IMR-90 (cell line): ENCODE data around the gene WDR48. TPM values are rescaled to one million over a fixed set of nuclear protein-coding genes. Genes with fewer than 3 reads are reported as not detected.

ENCODE experiments used
- ATAC-seq: fragments of 200-7000 bp; cut with Tn5 transposase; 2 replicates; pipeline ENCODE4 v1.9.1; 2020; ENCODE audit warnings: low read depth, mild to moderate bottlenecking, moderate library complexity
- BruUV-seq: library from RNA; stranded (reverse); fragments of 400-500 nt; replicated peaks from 2 replicates; lab custom pipeline; 2021; lab: Mats Ljungman, UMichigan
- CTCF ChIA-PET: fragments of 300-600 bp; formaldehyde crosslinking; extraction: SDS; loops from one replicate; lab custom pipeline; 2021; ENCODE audit warnings: antibody characterized with exemption; lab: Yijun Ruan, JAX
- POLR2A ChIA-PET: fragments of 300-600 bp; sonication (Branson Sonifier 250); formaldehyde crosslinking; loops from one replicate; lab custom pipeline; 2022; ENCODE audit warnings: antibody characterized with exemption; ENCODE audit not compliant: unreplicated experiment; lab: Charles Lee
- DNase-seq: peaks from one replicate; pipeline ENCODE4 v3.0.0; 2013
- H2AFZ ChIP-seq: replicated peaks from 2 replicates; pipeline ENCODE3; 2013; ENCODE audit warnings: low read length, mild to moderate bottlenecking; ENCODE audit not compliant: poor library complexity
- H2AK5ac ChIP-seq: 2 replicates; pipeline ENCODE4 v1.6.1; 2013; ENCODE audit warnings: low read depth, low read length, inconsistent platforms
- H2AK9ac ChIP-seq: replicated peaks from 2 replicates; pipeline ENCODE3; 2013; ENCODE audit warnings: mild to moderate bottlenecking, low read depth, low read length, moderate library complexity; ENCODE audit not compliant: poor library complexity
- H2BK120ac ChIP-seq: 2 replicates; pipeline ENCODE4 v1.6.1; 2013; ENCODE audit warnings: low read depth, low read length, inconsistent platforms
- H2BK15ac ChIP-seq: 3 replicates; pipeline ENCODE4 v1.6.1; 2013; ENCODE audit warnings: low read depth, low read length, inconsistent platforms
- H2BK20ac ChIP-seq: 2 replicates; pipeline ENCODE4 v1.6.1; 2013; ENCODE audit warnings: low read depth, mild to moderate bottlenecking, inconsistent platforms, low read length, moderate library complexity
- H2BK5ac ChIP-seq: 2 replicates; pipeline ENCODE4 v1.6.1; 2013; ENCODE audit warnings: mild to moderate bottlenecking, low read depth, low read length, inconsistent platforms; ENCODE audit not compliant: poor library complexity, severe bottlenecking
- H3K14ac ChIP-seq: replicated peaks from 2 replicates; pipeline ENCODE4 v1.6.1; 2013; ENCODE audit warnings: low read depth, low read length, inconsistent platforms
- H3K18ac ChIP-seq: 2 replicates; pipeline ENCODE4 v1.6.1; 2013; ENCODE audit warnings: low read depth, low read length, control low read depth
- H3K23ac ChIP-seq: 2 replicates; pipeline ENCODE4 v1.6.1; 2013; ENCODE audit warnings: low read depth, low read length, inconsistent platforms
- H3K27ac ChIP-seq: 2 replicates; pipeline ENCODE4 v1.5.1; 2013; ENCODE audit warnings: mild to moderate bottlenecking, control low read depth, low read length; ENCODE audit not compliant: insufficient read depth
- H3K27me3 ChIP-seq: 2 replicates; pipeline ENCODE4 v1.6.1; 2013; ENCODE audit warnings: low read length; ENCODE audit not compliant: control insufficient read depth, insufficient read depth
- H3K36me3 ChIP-seq: 2 replicates; pipeline ENCODE4 v1.6.1; 2013; ENCODE audit warnings: low read length, mixed read lengths; ENCODE audit not compliant: control insufficient read depth, insufficient read depth
- H3K4ac ChIP-seq: 2 replicates; pipeline ENCODE4 v1.6.1; 2013; ENCODE audit warnings: low read depth, low read length, inconsistent platforms
- H3K4me1 ChIP-seq: 2 replicates; pipeline ENCODE4 v1.6.1; 2013; ENCODE audit warnings: low read length, mixed read lengths; ENCODE audit not compliant: control insufficient read depth, insufficient read depth
- H3K4me2 ChIP-seq: 2 replicates; pipeline ENCODE4 v1.6.1; 2013; ENCODE audit warnings: low read depth, mild to moderate bottlenecking, control low read depth, low read length, moderate library complexity
- H3K4me3 ChIP-seq: 2 replicates; pipeline ENCODE4 v1.5.1; 2013; ENCODE audit warnings: low read depth, mild to moderate bottlenecking, control low read depth, low read length, moderate library complexity; ENCODE audit not compliant: insufficient read depth
- H3K56ac ChIP-seq: 2 replicates; pipeline ENCODE4 v1.6.1; 2013; ENCODE audit warnings: low read length, inconsistent platforms; ENCODE audit not compliant: insufficient read depth; ENCODE audit errors: extremely low read depth
- H3K79me1 ChIP-seq, 2 experiments: 2 replicates each; pipeline ENCODE4 v1.6.1; 2013; ENCODE audit warnings: low read length in 2 of 2, inconsistent platforms in 1 of 2, low read depth in 1 of 2
- H3K9ac ChIP-seq: 2 replicates; pipeline ENCODE4 v1.6.1; 2013; ENCODE audit warnings: low read depth, low read length, control low read depth
- H3K9me1 ChIP-seq: 2 replicates; pipeline ENCODE4 v1.6.1; 2013; ENCODE audit warnings: low read length, inconsistent platforms; ENCODE audit not compliant: insufficient read depth
- H3K9me3 ChIP-seq: 2 replicates; pipeline ENCODE4 v1.6.1; 2013; ENCODE audit warnings: low read length; ENCODE audit not compliant: control insufficient read depth, insufficient read depth
- H4K20me1 ChIP-seq: 2 replicates; pipeline ENCODE4 v1.6.1; 2013; ENCODE audit warnings: low read length, inconsistent platforms; ENCODE audit not compliant: insufficient read depth
- H4K5ac ChIP-seq: 2 replicates; pipeline ENCODE4 v1.6.1; 2013; ENCODE audit warnings: mild to moderate bottlenecking, low read depth, low read length, control low read depth
- H4K8ac ChIP-seq, 2 experiments: 2 replicates each; pipeline ENCODE4 v1.6.1; 2013; ENCODE audit warnings: low read depth in 2 of 2, low read length in 2 of 2, control low read depth in 1 of 2, inconsistent platforms in 1 of 2
- H4K91ac ChIP-seq: 2 replicates; pipeline ENCODE4 v1.6.1; 2013; ENCODE audit warnings: low read depth, low read length, inconsistent platforms; ENCODE audit not compliant: insufficient read depth
- MAZ ChIP-seq: IDR thresholded peaks from 2 replicates; pipeline ENCODE4 v1.6.1; 2012; ENCODE audit warnings: low read depth, mild to moderate bottlenecking, low read length, improper control_type of control experiment, moderate library complexity, borderline replicate concordance
- RAD21 ChIP-seq: IDR thresholded peaks from 2 replicates; pipeline ENCODE4 v1.6.1; 2012; ENCODE audit warnings: low read length, improper control_type of control experiment
- RCOR1 ChIP-seq: IDR thresholded peaks from 2 replicates; pipeline ENCODE4 v1.6.1; 2012; ENCODE audit warnings: mild to moderate bottlenecking, low read length, improper control_type of control experiment; ENCODE audit not compliant: insufficient replicate concordance
- USF2 ChIP-seq: fragments of 150-350 bp; IDR thresholded peaks from 2 replicates; pipeline ENCODE4 v1.6.1; 2017; ENCODE audit warnings: mild to moderate bottlenecking, antibody characterized with exemption, low read length, low read depth
- dilution Hi-C: fragments of 300-500 bp; cut with HindIII; formaldehyde crosslinking; loops from one replicate; pipeline ENCODE4 v1.14.3; 2018; ENCODE audit warnings: low sequenced_read_pairs; ENCODE audit not compliant: unreplicated experiment
- in situ Hi-C: fragments of 300-500 bp; cut with MboI; formaldehyde crosslinking; loops from 3 replicates; pipeline ENCODE4 v1.14.3; 2019; ENCODE audit warnings: low sequenced_read_pairs, inconsistent platforms, mixed read lengths
- intact Hi-C: fragments of 100-400 bp; cut with micrococcal nuclease; formaldehyde crosslinking; loops from 2 replicates; pipeline ENCODE4 v1.10.0; 2022
- polyA plus RNA-seq, 3 experiments: library from polyadenylated mRNA; depleted of rRNA; stranded (reverse); fragments of >200 nt; gene quantifications; 2 replicates each; pipeline ENCODE4 v1.2.3, GENCODE V29; 2012; ENCODE audit warnings: low replicate concordance in 1 of 3
- total RNA-seq: library from RNA; depleted of rRNA; stranded (reverse); fragments of >200 nt; gene quantifications from 2 replicates; pipeline ENCODE4 v1.2.3, GENCODE V29; 2012
- TF ChIP-seq, protein P1 (sequence below): conservative IDR thresholded peaks from 2 replicates; pipeline ENCODE4 v1.5.1; 2012; ENCODE audit warnings: mild to moderate bottlenecking, low read depth, low read length, improper control_type of control experiment

WDR48 gene
- total and polyA plus RNA-seq, 2 of the 4 experiments (the other 2 are of a cell fraction) = 14.4 to 41.2 TPM

- H3K36me3 ChIP-seq = no peaks in the 10 kb centered on the region
- H3K23ac ChIP-seq = no peak overlapping the region
- H2BK120ac ChIP-seq = no peak overlapping the region
- in situ Hi-C loops (no loop called here), intact Hi-C loops (no loop called here), dilution Hi-C loops (no loop called here)
- no TSS peak for BruUV-seq
- H4K20me1 ChIP-seq = no peaks in the 10 kb centered on the region
- H2AK5ac ChIP-seq = no peak overlapping the region
- H3K27ac ChIP-seq = no peak overlapping the region
- ATAC-seq (no peak), DNase-seq (no peak)
- H3K9me1 ChIP-seq = no peaks in the 10 kb centered on the region
- no peak overlapping the region for H3K4ac ChIP-seq
- no peak overlapping the region for H2AFZ ChIP-seq
- H3K27me3 ChIP-seq = peaks cover 1% of the 10 kb centered on the region
- no peak overlapping the region for H3K56ac ChIP-seq
- H3K79me1 ChIP-seq = no peaks in the 10 kb centered on the region
- ChIA-PET CTCF (interaction anchor here (0.8 kb wide), 1 partner anchor 22 kb away, joined by 3 read pairs; no protein-coding TSS in a partner anchor), POLR2A (no interaction called here)
- H4K91ac ChIP-seq = no peak overlapping the region
- H4K5ac ChIP-seq = no peak overlapping the region
- no peak overlapping the region for H3K14ac ChIP-seq
- no peak overlapping the region for H3K4me2 ChIP-seq
- H2AK9ac ChIP-seq = no peak overlapping the region
- H3K4me1 ChIP-seq = no peaks in the 10 kb centered on the region
- H3K9ac ChIP-seq = no peak overlapping the region
- no peaks in the 10 kb centered on the region for H3K9me3 ChIP-seq
- no peak overlapping the region for H2BK15ac ChIP-seq
- H2BK20ac ChIP-seq = no peak overlapping the region
- no peak overlapping the region for H3K4me3 ChIP-seq
- TF ChIP-seq RAD21 (no peak), USF2 (no peak), RCOR1 (no peak), MAZ (no peak)
- TF ChIP-seq, protein P1, sequence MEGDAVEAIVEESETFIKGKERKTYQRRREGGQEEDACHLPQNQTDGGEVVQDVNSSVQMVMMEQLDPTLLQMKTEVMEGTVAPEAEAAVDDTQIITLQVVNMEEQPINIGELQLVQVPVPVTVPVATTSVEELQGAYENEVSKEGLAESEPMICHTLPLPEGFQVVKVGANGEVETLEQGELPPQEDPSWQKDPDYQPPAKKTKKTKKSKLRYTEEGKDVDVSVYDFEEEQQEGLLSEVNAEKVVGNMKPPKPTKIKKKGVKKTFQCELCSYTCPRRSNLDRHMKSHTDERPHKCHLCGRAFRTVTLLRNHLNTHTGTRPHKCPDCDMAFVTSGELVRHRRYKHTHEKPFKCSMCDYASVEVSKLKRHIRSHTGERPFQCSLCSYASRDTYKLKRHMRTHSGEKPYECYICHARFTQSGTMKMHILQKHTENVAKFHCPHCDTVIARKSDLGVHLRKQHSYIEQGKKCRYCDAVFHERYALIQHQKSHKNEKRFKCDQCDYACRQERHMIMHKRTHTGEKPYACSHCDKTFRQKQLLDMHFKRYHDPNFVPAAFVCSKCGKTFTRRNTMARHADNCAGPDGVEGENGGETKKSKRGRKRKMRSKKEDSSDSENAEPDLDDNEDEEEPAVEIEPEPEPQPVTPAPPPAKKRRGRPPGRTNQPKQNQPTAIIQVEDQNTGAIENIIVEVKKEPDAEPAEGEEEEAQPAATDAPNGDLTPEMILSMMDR = no peak
- H3K18ac ChIP-seq = no peak overlapping the region
- H4K8ac ChIP-seq = no peak overlapping the region
- H2BK5ac ChIP-seq = no peak overlapping the region
Observed at GRCh38 chr3:39022286-39022630, 29.6 kb upstream of the WDR48 start.
